Measurements from ENCODE around the gene RBMS1. TPM values are rescaled to one million over a fixed set of nuclear protein-coding genes. Genes with fewer than 3 reads are reported as not detected.

Gene RBMS1
- total RNA-seq, 2 donors from 2014 or later = 18.8 to 22.8 TPM

DNA sequence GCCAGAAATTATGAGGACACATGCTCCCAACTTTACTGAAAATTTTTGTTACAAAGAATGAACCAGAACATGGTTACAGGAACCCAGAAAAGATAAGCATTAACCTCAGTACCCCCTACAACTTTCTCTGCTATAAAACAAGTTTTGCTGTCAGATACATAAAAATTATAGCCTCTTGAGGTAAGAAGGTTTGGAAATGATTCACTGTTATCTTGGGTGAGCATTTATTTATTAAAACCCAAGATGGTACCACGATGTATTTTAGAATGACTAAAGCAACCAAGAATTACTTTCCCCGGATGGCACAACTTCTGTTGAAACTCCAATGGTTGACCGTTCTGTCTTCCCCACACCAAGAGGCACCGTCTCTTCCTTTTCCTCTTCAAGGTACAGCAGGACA is 72.9 kb downstream of the RBMS1 start:
- Histone ChIP-seq H3K4me3 (no peak overlapping the region), H3K27me3 (replicated peaks; ENCODE audit: insufficient read depth) (no peaks in the 10 kb centered on the region), H3K9me3 (no peaks in the 10 kb centered on the region), H3K4me1 (replicated peaks) (no peaks in the 10 kb centered on the region), H3K36me3 (no peaks in the 10 kb centered on the region), H3K27ac (no peak overlapping the region)
- no peak for DNase-seq (ENCODE audit: low spot score)
- intact Hi-C loops (cut with DNase I) = loop anchor here (10.0 kb wide), 1 partner anchor 554 kb away; no protein-coding TSS in a partner anchor
- WGBS = 95% methylated on average over 4 of the region's 4 CpGs
- no peak for TF ChIP-seq POLR2A (IDR thresholded peaks at IDR 0.05)
- no peak for TF ChIP-seq POLR2AphosphoS5 (IDR thresholded peaks at IDR 0.05)
- TF ChIP-seq, protein P1, sequence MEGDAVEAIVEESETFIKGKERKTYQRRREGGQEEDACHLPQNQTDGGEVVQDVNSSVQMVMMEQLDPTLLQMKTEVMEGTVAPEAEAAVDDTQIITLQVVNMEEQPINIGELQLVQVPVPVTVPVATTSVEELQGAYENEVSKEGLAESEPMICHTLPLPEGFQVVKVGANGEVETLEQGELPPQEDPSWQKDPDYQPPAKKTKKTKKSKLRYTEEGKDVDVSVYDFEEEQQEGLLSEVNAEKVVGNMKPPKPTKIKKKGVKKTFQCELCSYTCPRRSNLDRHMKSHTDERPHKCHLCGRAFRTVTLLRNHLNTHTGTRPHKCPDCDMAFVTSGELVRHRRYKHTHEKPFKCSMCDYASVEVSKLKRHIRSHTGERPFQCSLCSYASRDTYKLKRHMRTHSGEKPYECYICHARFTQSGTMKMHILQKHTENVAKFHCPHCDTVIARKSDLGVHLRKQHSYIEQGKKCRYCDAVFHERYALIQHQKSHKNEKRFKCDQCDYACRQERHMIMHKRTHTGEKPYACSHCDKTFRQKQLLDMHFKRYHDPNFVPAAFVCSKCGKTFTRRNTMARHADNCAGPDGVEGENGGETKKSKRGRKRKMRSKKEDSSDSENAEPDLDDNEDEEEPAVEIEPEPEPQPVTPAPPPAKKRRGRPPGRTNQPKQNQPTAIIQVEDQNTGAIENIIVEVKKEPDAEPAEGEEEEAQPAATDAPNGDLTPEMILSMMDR (IDR thresholded peaks at IDR 0.05) = no peak

DNA sequence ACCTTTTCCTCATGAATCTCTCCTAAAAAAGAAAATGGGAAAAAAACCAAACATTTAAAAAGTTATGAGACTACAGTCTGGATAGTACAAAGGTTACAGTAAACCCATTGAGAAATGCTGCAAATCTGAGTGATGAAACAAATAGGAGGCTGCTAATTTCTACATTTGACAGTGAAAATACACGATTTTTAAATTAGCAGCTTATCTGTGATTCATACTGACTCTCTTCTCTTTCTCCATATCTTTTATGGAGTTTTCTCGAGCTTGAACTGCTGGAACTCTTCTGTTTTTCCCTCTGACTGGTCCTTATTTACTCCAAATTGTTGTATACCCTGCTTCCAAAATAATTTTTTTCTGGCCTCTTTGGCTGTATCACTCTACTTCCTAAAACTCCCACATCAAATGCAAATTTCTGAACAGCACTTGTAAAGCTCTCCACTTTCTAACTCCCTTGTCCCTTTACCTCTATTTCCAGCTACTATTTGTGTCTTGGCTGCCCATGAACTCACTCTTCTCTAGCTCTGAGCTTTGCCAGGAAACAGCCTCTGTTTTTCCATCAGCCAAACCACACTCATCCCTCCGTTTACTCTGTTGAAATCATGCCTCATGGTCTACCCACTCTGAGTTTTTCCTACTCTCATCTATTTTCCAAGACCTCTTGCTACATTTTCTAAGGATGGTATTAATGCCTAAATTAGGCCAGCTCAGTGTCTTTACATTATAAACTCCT is 73.7 kb downstream of the RBMS1 start:
- Histone ChIP-seq H3K4me1 (replicated peaks) (no peaks in the 10 kb centered on the region), H3K36me3 (no peaks in the 10 kb centered on the region), H3K9me3 (no peaks in the 10 kb centered on the region), H3K4me3 (no peak overlapping the region), H3K27ac (no peak overlapping the region), H3K27me3 (replicated peaks; ENCODE audit: insufficient read depth) (no peaks in the 10 kb centered on the region)
- 71% methylated on average over 3 of the region's 3 CpGs for WGBS
- TF ChIP-seq POLR2A (IDR thresholded peaks at IDR 0.05) (no peak), POLR2AphosphoS5 (IDR thresholded peaks at IDR 0.05) (no peak)
- TF ChIP-seq, protein P1 (IDR thresholded peaks at IDR 0.05) = no peak
- DNase-seq (ENCODE audit: low spot score) = no peak
- intact Hi-C loops (cut with DNase I) = loop anchor here (10.0 kb wide), 1 partner anchor 555 kb away; no protein-coding TSS in a partner anchor

DNA sequence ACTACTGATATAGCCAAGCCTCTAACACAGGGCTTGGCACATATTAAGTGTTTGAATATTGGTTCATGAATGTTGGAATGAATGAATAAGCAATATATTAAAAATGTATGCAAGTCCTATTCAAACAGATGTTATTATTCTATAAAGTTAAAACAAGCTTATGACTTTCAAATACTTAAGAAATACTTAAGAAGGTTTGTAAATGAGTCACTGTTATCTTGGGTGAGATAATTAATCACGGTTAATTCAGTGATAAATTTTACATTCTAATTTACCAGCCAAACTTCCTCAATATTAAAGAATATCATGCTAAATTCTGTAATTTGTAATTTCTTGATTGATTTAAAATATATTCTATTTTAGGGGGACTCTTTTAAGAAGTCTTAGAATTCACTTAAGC is 74.8 kb downstream of the RBMS1 start:
- Histone ChIP-seq H3K27me3 (replicated peaks; ENCODE audit: insufficient read depth) (no peaks in the 10 kb centered on the region), H3K36me3 (no peaks in the 10 kb centered on the region), H3K9me3 (no peaks in the 10 kb centered on the region), H3K27ac (no peak overlapping the region), H3K4me1 (replicated peaks) (no peaks in the 10 kb centered on the region), H3K4me3 (no peak overlapping the region)
- 79% methylated on average over 1 of the region's 1 CpG for WGBS
- TF ChIP-seq POLR2A (IDR thresholded peaks at IDR 0.05) = no peak
- no peak for TF ChIP-seq POLR2AphosphoS5 (IDR thresholded peaks at IDR 0.05)
- TF ChIP-seq, protein P1 (IDR thresholded peaks at IDR 0.05) = no peak
- intact Hi-C loops (cut with DNase I) = no loop called here
- no peak for DNase-seq (ENCODE audit: low spot score)

DNA sequence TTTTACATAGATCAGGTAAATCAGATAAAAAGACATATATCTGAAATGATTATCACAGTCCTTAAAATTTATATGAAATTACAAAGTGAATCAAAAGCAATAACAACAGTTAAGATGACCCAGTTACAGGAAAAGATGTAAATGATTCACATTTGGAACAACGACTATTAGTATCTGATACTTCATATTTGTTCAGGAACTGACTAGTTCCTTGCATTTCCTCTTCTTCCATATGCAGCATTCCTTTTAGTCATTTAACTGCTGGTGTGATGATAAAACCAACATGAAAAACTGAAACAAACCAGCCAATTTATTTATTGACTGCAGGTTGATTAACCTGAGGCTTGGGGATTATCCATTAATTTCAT is 75.2 kb downstream of the RBMS1 start:
- Histone ChIP-seq H3K9me3 (no peaks in the 10 kb centered on the region), H3K27me3 (replicated peaks; ENCODE audit: insufficient read depth) (no peaks in the 10 kb centered on the region), H3K4me1 (replicated peaks) (no peaks in the 10 kb centered on the region), H3K4me3 (no peak overlapping the region), H3K36me3 (no peaks in the 10 kb centered on the region), H3K27ac (no peak overlapping the region)
- intact Hi-C loops (cut with DNase I) = no loop called here
- WGBS = 52% methylated on average over 1 of the region's 1 CpG
- TF ChIP-seq POLR2AphosphoS5 (IDR thresholded peaks at IDR 0.05) (no peak), POLR2A (IDR thresholded peaks at IDR 0.05) (no peak)
- TF ChIP-seq, protein P1 (IDR thresholded peaks at IDR 0.05) = no peak
- DNase-seq (ENCODE audit: low spot score) = no peak
